CD4-positive, alpha-beta T cell treated with Interleukin-2 at 100 ng/mL for 4 hours (primary cell): Measurements from ENCODE around the gene PSORS1C2.

Source experiments
- DNase-seq: peaks from one replicate; pipeline ENCODE4 v3.0.0-alpha.2; 2020; ENCODE audit warnings: low spot score

Gene PSORS1C2

GRCh38 chr6:31114541-31114878 is 24.4 kb downstream of the PSORS1C2 start, which contains the start of gene PSORS1C1:
Gene PSORS1C1, plus strand, starts transcription at chr6:31114800. Its CDS starts 14,833 bp downstream, at chr6:31129633.
- DNase-seq, result no peak

GRCh38 chr6:31113861-31114540 is 24.9 kb downstream of the PSORS1C2 start:
- no peak for DNase-seq

GRCh38 chr6:31112478-31112877 is 26.4 kb downstream of the PSORS1C2 start, which contains the start of gene C6orf15:
Gene C6orf15, minus strand, starts transcription at chr6:31112575. Its CDS starts 20 bp downstream, at chr6:31112555.
- no peak for DNase-seq

- no peak for DNase-seq
These were observed 27.2 kb downstream of the PSORS1C2 start for GRCh38 chr6:31111712-31112111.

- DNase-seq, result no peak
These were observed 27.9 kb downstream of the PSORS1C2 start for GRCh38 chr6:31110825-31111582.

GRCh38 chr6:31107052-31107451 is 31.8 kb downstream of the PSORS1C2 start:
- DNase-seq, result no peak

- no peak for DNase-seq
These were observed 35.7 kb downstream of the PSORS1C2 start for GRCh38 chr6:31103136-31103535.

- no peak for DNase-seq
These were observed 40.4 kb downstream of the PSORS1C2 start for GRCh38 chr6:31098449-31098938.

- no peak for DNase-seq
These were observed 42.2 kb downstream of the PSORS1C2 start for GRCh38 chr6:31096656-31097055.

- DNase-seq, result no peak
These were observed 42.7 kb downstream of the PSORS1C2 start for GRCh38 chr6:31096215-31096614.

- DNase-seq, result peak; percentile 61
These were observed 44.4 kb downstream of the PSORS1C2 start for GRCh38 chr6:31094389-31094881.

- DNase-seq, result no peak
These were observed 45.9 kb downstream of the PSORS1C2 start for GRCh38 chr6:31092769-31093505.

- no peak for DNase-seq
These were observed 46.6 kb downstream of the PSORS1C2 start for GRCh38 chr6:31092238-31092637.

GRCh38 chr6:31091680-31092079 is 47.2 kb downstream of the PSORS1C2 start:
- no peak for DNase-seq

- DNase-seq, result no peak
These were observed 47.9 kb downstream of the PSORS1C2 start for GRCh38 chr6:31090973-31091364.

- no peak for DNase-seq
These were observed 48.4 kb downstream of the PSORS1C2 start for GRCh38 chr6:31090275-31090972.
